Kidney (tissue), 14 donors: ENCODE results near the gene TPM3. TPM values are rescaled to one million over a fixed set of nuclear protein-coding genes. Genes with fewer than 3 reads are reported as not detected.

ENCODE experiments used
- DNase-seq, 5 donors: peaks; one replicate each; pipeline ENCODE4 v3.0.0-alpha.2; 2013 to 2020
- FAIRE-seq: peaks from 2 replicates; lab custom pipeline; 2012; peaks lifted over from hg19 to GRCh38; lab: Jason Lieb, UNC
- H3K27ac ChIP-seq, 2 donors: one replicate each; pipeline ENCODE4 v1.7.0; 2013; ENCODE audit warnings: low read depth in 2 of 2, low read length in 2 of 2, inconsistent platforms in 1 of 2
- H3K27me3 ChIP-seq: one replicate; pipeline ENCODE4 v1.7.1; 2013; ENCODE audit warnings: low read length, inconsistent platforms; ENCODE audit not compliant: control insufficient read depth, insufficient read depth
- H3K36me3 ChIP-seq, 3 donors: one replicate each; pipeline versions ENCODE4 v1.7.0 to v1.7.1; 2013; ENCODE audit warnings: low read length in 3 of 3, control low read depth in 1 of 3, inconsistent platforms in 1 of 3; ENCODE audit not compliant: insufficient read depth in 3 of 3, control insufficient read depth in 2 of 3
- H3K4me1 ChIP-seq, 3 donors: one replicate each; pipeline versions ENCODE4 v1.7.0 to v1.7.1; 2013; ENCODE audit warnings: low read length in 3 of 3, inconsistent platforms in 1 of 3, low read depth in 1 of 3; ENCODE audit not compliant: control insufficient read depth in 2 of 3, insufficient read depth in 2 of 3
- H3K4me3 ChIP-seq, 3 donors: one replicate each; pipeline versions ENCODE4 v1.7.0 to v1.8.1; 2013; ENCODE audit warnings: low read length in 3 of 3, control low read depth in 1 of 3, inconsistent platforms in 1 of 3
- H3K9ac ChIP-seq, 3 donors: one replicate each; pipeline versions ENCODE4 v1.7.0 to v1.7.1; 2013; ENCODE audit warnings: low read length in 3 of 3, control low read depth in 1 of 3, inconsistent platforms in 1 of 3
- H3K9me3 ChIP-seq, 3 donors: one replicate each; pipeline versions ENCODE4 v1.7.0 to v1.7.1; 2013; ENCODE audit warnings: low read length in 3 of 3, control low read depth in 1 of 3, inconsistent platforms in 1 of 3; ENCODE audit not compliant: control insufficient read depth in 2 of 3, insufficient read depth in 1 of 3
- intact Hi-C: fragments of 100-400 bp; cut with DNase I; formaldehyde crosslinking; loops from one replicate; pipeline ENCODE4 v1.11.1; 2022
- polyA plus RNA-seq: library from polyadenylated mRNA; stranded (reverse); fragments of 350-450 nt; fragmentation: Illumina TruSeq; extraction: RNeasy Lipid Tissue Mini Kit (QIAGEN cat#74804); gene quantifications from one replicate; pipeline ENCODE4 v1.2.3, GENCODE V29; 2014; ENCODE audit warnings: low read depth, low replicate concordance; ENCODE audit not compliant: insufficient read depth
- total RNA-seq: library from RNA; stranded (reverse); fragmentation: NEBNext Ultra II Directional; extraction: Animal tissue kit (Norgen Biotek cat#: 25700); gene quantifications from one replicate; pipeline ENCODE4 v1.2.1, GENCODE V29; 2021
- TF ChIP-seq, protein P1 (sequence below): IDR thresholded peaks from 3 replicates; pipeline ENCODE4 v1.5.1; 2012; ENCODE audit warnings: mild to moderate bottlenecking, moderate library complexity, borderline replicate concordance; ENCODE audit not compliant: insufficient read depth; ENCODE audit errors: extremely low read depth
- donor health status: control.
- donor health status: control.
- donor health status: control.
- donor health status: control.
- donor health status: control.
- donor health status: DM: yes; HTN: yes; CAD: no.
- donor health status: Normal renal cell carcinoma (clear cell type).

The TPM3 gene
- total and polyA plus RNA-seq, 2 donors from 2014 or later = 156 to 315 TPM

DNA sequence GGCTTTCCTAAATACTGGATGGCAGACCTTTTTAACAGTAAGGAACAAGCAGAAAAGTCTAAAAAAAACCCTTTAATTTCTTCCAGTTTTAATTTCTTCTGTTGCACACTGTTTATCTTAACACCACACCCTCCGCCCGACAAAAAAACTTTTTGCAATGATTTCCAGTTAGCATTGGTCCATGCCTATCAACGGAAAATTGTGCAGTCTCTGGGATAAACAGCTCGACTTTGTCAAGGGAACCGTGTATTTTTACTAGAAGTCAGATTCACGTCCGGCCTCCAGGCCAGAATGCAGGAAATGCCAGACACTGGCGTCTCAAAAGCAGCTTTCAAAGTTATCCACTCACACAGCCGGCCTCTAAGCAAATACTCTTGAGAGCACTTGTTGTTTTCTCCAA, 36.6 kb downstream of the TPM3 start:
- no peaks in the 10 kb centered on the region for H3K27me3 ChIP-seq
- FAIRE-seq (no peak), DNase-seq (peak in 3 of 5 donors; percentile 20 to 80 (median 64))
- H3K9me3 ChIP-seq = no peaks in the 10 kb centered on the region
- peaks cover 12 to 15% (median 13%) of the 10 kb centered on the region in 3 donors for H3K36me3 ChIP-seq
- no peak overlapping the region for H3K4me3 ChIP-seq
- H3K27ac ChIP-seq = peak overlapping the region; percentile 59 to 94
- TF ChIP-seq, protein P1, sequence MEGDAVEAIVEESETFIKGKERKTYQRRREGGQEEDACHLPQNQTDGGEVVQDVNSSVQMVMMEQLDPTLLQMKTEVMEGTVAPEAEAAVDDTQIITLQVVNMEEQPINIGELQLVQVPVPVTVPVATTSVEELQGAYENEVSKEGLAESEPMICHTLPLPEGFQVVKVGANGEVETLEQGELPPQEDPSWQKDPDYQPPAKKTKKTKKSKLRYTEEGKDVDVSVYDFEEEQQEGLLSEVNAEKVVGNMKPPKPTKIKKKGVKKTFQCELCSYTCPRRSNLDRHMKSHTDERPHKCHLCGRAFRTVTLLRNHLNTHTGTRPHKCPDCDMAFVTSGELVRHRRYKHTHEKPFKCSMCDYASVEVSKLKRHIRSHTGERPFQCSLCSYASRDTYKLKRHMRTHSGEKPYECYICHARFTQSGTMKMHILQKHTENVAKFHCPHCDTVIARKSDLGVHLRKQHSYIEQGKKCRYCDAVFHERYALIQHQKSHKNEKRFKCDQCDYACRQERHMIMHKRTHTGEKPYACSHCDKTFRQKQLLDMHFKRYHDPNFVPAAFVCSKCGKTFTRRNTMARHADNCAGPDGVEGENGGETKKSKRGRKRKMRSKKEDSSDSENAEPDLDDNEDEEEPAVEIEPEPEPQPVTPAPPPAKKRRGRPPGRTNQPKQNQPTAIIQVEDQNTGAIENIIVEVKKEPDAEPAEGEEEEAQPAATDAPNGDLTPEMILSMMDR = no peak
- H3K9ac ChIP-seq = no peak overlapping the region
- intact Hi-C loops = no loop called here
- H3K4me1 ChIP-seq = peaks cover 0 to 3% (median 0%) of the 10 kb centered on the region in 3 donors

DNA sequence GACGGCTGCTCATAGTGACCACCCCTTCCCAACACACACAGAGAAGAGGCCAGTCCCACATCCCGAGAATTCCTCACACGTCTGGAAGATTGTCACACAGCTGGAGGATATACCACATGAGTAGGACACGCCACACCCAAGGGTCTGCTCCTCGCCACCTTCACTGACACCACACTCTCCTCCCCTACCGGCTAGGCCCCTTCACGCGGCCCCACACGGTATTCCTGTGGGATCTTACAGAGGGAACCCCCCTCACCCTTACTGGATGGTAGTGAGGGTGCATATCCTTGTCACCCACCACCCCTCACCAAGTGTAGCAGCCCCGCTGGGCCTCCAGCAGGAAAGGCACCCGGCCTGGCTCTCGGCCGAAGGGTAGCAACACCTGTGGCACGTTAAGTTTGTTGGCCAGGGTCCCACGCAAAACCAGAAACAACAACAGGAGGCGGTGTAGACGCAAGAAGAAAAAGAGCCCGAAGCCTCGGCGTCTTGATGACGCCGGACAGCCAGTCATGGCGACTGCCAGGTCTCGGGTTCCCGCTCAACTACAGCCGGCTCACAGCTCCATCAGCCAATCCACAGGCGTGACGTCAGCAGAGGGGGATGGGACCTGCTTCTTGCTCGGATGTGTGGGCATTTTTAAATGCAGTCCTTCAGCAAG, 37.2 kb downstream of the TPM3 start, which contains the start of gene NUP210L:
Gene NUP210L, minus strand, starts transcription at position 540 of the 658 bp plus-strand sequence.
- Histone ChIP-seq H3K27ac (peak within 1 kb of the TSS; percentile 59 to 94), H3K9ac (peak within 1 kb of the TSS in 1 of 3 donors; percentile 32)

DNA sequence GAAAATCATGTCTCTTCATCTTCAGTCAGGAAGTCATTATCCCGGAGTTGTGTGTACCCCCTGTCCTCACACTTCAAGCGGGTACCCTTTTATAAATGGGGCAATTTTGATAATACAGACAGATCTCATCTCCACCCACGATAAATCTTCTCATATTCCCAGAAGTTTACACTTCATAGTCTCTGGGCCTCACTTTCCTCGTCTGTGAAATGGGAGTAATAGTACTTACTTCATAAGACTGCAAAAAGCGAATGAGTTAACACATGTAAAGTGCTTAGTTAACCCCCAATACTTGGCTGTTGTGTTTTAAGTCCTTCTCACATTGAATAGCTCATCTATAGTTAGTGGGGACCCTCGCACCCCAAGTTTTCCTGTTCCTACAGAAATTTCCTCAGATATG, 37.8 kb downstream of the TPM3 start:
- H3K27ac ChIP-seq = peak overlapping the region in 1 of 2 donors; percentile 94
- peaks cover under 1 to 9% (median 3%) of the 10 kb centered on the region in 3 donors for H3K36me3 ChIP-seq
- H3K4me3 ChIP-seq = peak overlapping the region in 1 of 3 donors; percentile 73
- H3K27me3 ChIP-seq = no peaks in the 10 kb centered on the region
- intact Hi-C loops = no loop called here
- FAIRE-seq (no peak), DNase-seq (no peak)
- peaks cover 0 to 3% (median 0%) of the 10 kb centered on the region in 3 donors for H3K4me1 ChIP-seq
- H3K9ac ChIP-seq = peak overlapping the region in 1 of 3 donors; percentile 32
- TF ChIP-seq, protein P1 = no peak
- no peaks in the 10 kb centered on the region for H3K9me3 ChIP-seq

More for the DNA sequence above, 37.2 kb downstream of the TPM3 start, which contains the start of gene NUP210L:
- FAIRE-seq (no peak), DNase-seq (peak; percentile 21 to 94 (median 76))
- peaks cover 0 to 3% (median 0%) of the 10 kb centered on the region in 3 donors for H3K4me1 ChIP-seq
- H3K36me3 ChIP-seq = peaks cover 7 to 13% (median 9%) of the 10 kb centered on the region in 3 donors
- intact Hi-C loops = no loop called here
- no peaks in the 10 kb centered on the region for H3K27me3 ChIP-seq
- H3K9me3 ChIP-seq = no peaks in the 10 kb centered on the region
- H3K4me3 ChIP-seq = peak within 1 kb of the TSS in 1 of 3 donors; percentile 73
- TF ChIP-seq, protein P1 = no peak
